Stimulated activated naive CD8-positive, alpha-beta T cell treated with anti-CD3 and anti-CD28 coated beads, Interleukin-15, Interleukin-2, amounts not matched to agents 100 U/mL and 50 U/mL, for 24 hours (primary cell): ENCODE data around the gene CUL7.
"Not testable (repeated sequence)": the region's sequence is repeated elsewhere in the genome, so short reads cannot be mapped to it uniquely, and the experiment has no call there.

Source experiments
- ATAC-seq: fragments of 150-1000 bp; cut with Tn5 transposase; one replicate; pipeline ENCODE4 v1.10.0; 2021
- DNase-seq: peaks from one replicate; pipeline ENCODE4 v3.0.0; 2021

The CUL7 gene

DNA sequence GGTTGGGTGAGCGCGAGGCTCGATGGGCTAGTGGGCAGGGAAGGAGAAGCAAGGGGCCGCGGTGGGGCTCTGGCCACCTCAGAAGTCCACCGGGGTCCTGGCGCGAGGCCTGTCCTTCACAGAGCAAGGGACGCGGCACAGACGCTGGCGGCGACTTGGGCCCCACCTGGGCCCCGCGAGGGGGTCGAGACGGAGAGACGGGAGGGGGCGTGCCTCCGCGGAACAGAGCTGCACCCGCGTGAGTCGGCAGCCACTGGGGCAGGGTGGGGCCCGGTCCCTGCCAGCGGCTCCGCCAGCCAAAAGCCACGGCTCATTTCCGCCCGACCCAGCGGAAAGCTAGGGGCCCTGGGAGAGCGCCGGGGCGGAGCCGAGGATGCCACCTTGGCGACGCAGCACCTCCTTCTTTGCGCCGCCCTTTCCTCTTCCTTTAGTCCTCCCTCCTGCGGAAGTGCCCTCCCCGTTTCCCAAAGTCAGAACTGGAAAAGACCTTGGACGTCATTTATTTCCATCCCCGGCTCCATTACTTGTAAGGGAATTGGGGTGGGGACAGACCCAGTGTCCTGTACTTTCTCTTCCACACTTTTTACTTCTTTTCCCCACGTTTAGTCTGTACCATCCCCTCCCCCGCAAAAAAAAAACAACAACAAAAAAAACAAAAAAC lies at the start of gene CUL7:
TSS of gene CUL7 (minus strand) at position 307 of the 661 bp plus-strand sequence. CDS start 1,063 bp downstream, outside the sequence.
- peak; percentile 98 for ATAC-seq
- peak; percentile 93 for DNase-seq

DNA sequence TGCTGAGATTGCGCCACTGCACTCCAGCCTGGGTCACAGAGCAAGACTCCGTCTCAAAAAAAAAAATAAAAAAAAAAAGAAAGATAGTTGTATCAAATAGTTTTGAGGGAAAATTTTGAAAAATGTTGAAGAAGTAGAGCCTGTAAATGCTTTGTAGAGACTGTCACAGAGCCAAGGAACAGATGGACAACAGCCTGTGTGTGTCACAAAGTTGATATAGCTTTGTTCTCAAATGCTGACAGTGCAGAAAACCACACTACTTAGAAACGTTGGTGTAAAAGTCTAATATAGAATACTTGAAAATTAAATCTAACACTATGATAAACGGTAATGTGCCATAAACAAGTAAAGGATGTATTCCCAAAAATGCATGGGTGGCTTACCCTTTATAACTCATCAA lies 47.8 kb upstream of the CUL7 start:
- DNase-seq (no peak), ATAC-seq (no peak)

DNA sequence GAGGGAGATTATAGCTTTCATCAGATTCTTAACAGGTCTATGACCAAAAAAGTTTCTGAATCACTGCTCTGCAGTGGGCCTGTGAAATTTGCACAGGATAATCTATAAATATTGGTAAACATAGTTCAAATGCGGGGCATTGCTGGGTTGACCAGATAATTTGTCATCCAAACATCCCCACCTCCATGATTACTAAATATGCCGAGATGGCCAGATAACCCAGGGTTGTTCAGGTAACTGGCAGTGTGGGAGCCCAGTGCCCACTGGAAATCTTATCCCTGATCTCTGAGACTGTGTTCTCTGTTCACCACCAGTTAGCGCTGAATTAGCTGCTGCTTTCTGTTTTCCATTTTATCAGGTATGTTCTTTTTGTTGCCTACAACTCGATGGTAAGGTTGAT lies 43.9 kb upstream of the CUL7 start:
- ATAC-seq (no peak), DNase-seq (no peak)

DNA sequence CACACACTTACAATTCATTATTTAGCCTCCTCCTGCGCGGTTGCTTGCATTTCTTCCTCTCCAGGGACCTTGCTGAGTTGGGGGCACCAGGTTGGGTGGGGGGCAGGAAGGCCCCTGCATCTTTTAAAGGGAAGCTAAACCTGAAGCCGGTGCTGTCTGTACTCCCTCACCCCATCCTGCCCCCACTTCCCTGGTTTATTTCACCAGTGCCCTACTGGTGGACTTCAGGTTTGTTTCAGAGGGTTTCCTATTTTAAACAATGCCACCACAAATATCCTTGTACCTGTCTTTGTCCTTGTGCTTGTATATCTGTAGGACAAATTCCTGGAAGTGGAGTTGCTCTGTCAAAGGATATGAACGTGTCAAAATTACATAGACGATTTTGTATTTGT lies 43.4 kb upstream of the CUL7 start:
- no peak for ATAC-seq
- no peak for DNase-seq

DNA sequence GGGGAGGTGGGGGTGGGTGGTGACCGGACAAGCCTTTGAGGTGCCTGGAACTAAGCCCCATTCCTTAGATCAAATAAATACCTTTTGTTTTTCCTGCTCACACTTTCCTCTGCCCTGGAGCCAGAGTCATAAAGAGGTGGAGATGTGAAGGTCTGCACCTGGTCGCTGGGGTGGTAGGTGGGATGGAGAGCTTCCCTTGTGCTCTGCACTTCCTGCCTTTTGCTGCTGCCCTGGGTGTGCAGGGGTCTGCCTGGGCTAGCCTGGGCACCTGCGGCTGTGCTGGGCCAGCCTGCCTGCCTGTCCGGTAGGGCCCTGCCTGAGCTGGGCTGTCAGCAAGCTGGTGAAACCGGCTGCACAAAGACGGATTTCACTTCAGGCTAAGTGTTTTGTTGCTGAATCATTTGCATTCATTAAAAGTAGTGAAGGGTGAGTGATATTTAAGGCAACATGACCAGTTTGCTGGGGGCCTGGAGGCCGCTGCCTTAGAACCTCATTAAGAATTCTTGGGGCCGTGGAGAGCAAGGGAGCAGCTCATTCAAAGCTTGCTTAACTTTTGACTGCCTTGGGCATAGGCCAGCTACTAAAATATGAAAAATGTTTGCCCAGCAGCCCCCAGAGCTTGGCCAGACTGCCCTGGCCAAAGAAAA lies 42.9 kb upstream of the CUL7 start:
- DNase-seq, result no peak
- ATAC-seq, result no peak

DNA sequence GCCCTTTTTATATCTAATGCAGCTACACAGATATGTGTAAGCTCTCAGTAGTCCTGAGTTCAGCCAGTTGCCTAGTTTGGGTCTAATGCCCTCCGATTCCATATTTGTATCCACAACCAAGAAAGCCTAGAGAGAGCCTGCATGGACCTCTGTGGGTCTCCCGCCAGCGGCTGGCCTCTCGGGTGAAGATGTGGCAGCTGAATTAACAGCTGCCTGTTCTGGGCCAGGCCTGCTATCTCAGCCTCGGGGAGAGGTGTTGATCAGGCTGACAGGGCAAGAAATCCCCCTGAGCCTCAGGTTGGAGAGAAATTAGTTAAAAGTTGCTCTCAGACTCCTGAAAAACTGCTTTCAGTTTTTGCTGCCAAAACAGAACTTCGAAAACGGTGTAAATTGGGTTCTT lies 42.3 kb upstream of the CUL7 start:
- DNase-seq (no peak), ATAC-seq (no peak)

DNA sequence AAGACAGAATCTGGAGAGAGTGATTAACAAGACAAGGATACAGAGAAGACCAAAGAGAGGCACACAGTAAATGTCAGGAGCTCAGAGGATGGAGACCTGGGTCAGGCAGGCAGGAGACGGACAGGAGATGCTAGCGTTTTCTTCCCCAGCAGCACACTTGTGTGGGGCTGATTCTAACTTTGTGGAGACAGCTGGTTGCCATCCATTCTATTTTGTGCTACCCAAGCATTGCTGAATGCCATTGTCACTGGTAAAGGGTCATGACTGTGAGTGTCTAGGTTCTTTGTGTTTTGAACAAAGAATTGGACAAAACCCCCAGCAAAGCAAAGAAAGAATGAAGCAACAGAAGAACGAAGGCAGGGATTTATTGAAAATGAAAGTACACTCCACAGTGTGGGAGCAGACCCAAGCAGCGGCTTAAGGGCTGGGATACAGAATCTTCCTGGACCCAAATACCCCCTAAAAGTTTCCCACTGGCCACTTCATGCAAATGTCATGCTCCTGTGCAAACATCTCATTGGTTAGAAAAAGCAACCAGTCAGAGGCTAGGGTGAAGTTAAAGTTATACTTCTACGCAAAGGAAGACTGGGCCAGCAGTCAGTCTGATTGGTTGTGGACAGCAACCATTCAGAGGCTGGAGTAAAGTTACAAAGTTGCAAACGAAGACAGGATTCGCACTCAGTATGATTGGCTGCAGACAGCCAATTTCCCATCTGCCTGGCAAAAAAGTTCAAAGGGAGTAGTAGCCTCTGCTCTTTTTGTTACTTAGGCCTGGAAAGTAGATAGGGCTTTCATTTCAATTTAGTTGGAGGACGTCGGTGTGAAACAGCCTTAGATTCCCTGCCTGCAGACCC lies 40.0 kb upstream of the CUL7 start:
- DNase-seq, result no peak
- no peak for ATAC-seq

DNA sequence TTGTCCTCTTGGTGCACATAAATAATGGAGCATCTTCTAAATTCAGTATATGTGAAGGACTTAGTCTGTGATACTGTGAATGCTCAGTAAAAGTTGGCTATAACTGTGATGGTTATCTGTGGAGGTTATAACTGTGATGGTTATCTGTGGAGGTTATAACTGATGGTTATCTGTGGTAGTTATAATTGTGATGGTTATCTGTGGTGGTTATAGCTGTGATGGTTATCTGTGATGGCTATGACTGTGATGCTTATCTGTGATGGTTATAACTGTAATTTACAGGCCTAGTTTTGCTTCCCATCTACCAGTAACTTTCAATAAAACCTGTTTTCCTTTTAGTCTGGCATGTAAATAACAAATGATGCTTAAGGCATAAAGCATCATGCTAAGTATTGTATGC lies 39.0 kb upstream of the CUL7 start:
- ATAC-seq (no peak), DNase-seq (no peak)

DNA sequence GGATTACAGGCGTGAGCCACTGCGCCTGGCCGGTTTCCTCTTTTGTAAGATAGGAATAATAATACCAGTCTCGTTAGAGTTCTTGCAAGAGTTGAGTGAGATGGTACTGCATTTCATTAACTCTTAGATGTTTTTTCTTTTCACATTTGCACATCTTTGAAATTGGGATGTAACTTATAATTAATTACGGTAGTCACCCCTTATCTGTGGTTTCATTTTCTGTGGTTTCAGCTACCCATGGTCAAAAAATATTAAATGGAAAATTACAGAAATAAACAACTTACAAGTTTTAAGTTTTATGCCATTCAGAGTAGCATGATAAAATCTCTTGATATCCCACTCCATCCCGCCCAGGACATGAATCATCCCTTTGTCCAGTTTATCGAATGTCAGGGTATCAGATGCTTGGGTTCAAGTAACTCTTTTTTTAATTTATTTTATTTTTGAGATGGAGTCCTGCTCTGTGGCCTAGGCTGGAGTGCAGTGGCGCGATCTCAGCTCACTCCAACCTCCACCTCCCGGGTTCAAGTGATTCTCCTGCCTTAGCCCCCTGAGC lies 37.9 kb upstream of the CUL7 start:
- DNase-seq, result no peak
- ATAC-seq, result no peak

DNA sequence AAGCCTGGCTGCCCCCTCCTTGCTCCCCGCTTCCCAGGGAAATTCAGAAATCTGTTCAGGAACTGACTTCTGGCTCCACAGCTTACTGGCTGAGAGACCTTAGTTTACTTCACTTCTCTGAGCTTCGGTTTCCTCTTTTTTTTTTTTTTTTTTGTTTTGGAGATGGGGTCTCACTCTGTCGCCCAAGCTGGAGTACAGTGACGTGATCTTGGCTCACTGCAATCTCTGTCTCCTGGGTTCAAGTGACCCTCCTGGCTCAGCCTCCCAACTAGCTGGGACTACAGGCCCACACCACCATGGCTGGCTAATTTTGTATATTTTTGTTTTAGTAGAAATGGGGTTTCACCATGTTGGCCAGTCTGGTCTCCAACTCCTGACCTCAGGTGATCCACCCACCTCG lies 37.4 kb upstream of the CUL7 start:
- ATAC-seq (no peak), DNase-seq (no peak)

DNA sequence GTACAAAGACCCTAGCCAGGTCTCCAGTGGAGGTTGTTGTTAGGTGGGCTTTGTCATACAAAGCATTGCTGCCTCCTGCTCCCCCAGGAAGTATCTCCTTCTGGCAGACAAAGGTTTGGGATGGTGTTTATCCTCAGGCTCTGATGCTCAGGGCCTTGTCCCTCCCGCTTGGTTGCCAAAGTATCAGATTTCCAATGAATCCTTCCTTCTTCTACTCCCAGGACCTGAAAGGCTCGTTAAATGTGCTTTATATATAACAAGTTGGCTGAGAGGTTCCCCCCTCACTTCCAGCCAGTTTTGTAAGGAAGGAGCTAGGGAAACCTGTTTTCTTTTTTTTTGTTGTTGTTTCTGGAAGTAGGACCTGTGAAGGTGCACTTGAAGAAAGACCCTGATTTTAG lies 36.9 kb upstream of the CUL7 start:
- no peak for ATAC-seq
- DNase-seq, result no peak

DNA sequence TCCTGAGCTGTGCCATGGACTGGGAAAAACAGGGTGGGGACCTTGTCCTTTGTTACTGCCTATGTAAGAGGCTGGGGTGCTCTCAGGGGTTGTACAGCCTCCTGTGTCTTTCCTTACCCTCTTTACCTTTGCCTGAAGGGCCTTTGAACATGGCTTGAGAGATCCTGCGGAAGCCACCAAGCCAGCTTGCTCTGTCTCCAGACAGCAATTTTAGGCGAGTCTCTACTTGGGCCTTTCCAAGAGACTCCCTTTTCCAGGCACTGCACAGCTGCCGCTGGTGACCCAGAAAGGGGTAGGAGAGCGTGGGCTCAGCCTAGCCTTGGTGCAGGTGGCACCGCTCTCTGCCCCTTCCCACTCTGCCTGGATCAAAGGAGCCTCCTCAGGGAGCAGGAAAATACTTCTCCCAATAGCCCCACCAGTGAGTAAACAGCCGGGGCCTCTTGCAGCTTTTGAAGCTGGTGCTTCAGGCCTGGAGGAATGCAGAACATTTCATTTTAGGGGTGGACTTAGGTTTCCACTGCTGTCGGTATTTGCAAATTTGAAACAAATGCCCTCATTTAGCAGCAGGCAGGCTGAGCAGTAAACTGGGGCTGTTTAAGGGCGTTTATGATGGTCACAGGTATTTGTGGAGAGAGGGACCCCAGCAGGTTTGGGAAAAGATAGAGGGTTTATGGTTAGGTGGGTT lies 36.4 kb upstream of the CUL7 start:
- ATAC-seq (no peak), DNase-seq (no peak)

DNA sequence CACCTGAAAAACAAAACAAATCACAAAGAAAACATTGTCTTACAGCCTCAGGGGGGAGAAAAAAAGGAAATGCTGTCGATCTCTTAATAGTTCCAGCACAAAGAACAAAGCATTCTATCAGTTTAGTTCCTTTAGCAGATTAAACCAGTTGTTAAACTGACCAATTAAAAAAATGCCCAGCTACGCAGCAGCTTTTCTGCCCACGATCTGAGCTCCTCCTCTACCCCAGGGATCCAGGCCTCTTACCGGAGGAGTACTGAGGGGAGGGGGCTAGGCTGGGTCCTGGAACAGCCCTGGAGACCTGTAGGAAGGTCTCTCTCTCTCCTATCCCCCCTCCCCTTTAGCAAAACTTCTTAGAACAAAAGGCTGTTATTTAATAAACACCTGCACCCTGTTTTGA lies 35.8 kb upstream of the CUL7 start:
- ATAC-seq, result no peak
- DNase-seq, result no peak

DNA sequence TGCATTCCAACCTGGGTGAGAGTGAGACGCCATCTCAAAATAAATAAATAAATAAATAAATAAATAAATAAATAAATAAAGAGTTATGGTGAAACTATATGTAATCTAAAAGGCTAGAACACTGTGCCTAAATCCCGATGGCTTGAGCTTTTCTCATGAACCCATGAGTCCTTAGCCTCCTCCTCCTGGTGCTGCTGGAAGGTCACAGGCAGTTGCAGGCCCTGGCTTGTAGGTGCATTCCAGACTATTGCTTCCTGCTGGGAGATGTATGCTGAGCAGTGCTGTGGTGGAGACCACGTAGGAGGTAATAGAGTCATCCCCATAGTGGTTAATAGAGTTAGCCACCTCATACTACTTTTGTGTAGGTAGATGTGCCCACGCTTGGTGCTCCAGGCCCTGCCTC lies 35.0 kb upstream of the CUL7 start:
- no peak for DNase-seq
- ATAC-seq, result no peak

DNA sequence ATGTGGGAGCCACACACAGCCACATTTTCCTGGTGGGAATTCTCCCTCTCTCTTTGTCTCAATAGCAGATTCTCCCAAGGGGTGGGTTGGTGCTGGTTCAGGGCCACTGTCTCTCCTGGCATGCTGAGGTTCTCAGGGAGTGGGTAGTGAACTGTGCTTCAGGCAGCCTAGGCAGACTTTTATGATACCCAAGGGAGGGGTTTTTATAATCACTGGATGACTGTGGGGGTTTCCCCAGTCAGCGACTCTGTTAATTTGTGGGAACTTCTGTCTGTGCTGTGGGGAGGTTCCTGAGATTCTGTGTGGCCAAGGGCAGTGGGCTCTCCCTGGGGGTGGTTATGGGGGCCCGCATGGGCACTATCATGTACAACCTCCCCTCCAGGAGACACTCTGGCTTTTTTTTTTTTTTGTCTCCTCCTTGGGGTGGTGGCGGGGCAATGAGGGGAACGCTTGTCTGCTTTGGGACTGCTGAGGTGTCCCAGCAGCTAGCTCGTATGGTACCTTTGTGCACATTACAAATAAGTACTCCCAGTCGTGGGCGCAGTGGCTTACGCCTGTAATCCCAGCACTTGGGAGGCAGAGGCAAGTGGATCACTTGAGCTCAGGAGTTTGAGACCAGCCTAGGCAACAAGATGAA lies 32.5 kb upstream of the CUL7 start:
- DNase-seq (peak; percentile 21), ATAC-seq (peak; percentile 93)

DNA sequence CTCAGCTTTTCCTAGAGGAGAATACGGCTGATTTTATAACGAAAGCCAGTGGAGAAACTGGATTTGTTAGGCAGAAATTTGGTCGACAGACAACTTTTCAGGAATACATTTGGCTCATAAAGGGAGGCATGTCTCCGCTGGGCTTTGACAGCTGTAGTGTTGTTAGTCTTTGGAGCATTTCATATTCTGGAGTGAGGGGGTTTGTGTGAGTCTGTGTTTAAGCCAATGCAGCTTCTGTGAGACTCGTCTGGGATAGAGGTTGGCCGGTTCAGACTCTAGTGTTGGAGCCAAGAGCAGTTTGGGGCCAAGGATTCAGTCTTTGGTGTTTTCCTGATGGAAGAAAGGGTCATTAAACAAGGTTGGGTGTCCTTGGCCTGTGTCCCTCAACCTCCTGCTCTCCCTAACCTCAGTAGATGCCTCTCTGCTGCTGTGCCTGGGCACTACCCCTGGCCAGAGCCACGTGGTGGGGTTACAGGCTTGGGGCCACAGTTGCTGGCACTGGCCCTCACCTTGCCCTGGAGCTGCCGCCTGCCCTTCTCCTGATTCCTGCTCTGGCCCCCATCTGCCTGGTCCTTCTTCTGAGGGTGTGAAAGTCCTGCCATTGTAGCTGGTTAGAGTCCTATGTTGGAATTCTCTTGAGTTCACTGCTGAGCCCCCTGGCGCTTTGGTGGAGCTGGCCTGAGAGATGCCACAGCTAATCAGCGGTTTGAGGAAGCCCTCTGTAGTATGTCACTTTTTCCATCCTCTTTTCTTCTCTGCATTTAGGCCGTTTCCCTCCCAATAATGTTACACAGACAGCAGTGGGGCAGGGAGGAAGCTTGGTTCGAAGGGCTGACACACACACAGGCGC lies 29.4 kb upstream of the CUL7 start:
- no peak for DNase-seq
- ATAC-seq, result no peak

DNA sequence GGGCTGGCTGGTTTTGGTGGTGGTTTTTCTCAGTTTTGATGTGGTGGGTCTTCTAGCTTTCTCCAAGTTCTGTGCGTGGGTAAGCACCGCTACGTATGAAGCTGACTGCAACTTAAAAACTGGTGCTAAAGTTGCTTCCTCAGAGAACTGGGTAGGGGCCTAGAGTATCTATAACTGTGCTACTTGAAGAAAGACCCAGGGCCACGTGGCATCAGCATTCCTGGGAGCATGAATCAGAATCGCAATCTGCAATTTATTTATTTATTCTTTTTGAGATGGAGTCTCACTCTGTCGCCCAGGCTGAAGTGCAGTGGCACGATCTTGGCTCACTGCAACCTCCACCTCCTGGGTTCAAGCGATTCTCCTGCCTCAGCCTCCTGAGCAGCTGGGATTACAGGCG lies 28.3 kb upstream of the CUL7 start:
- ATAC-seq, DNase-seq: not testable (repeated sequence)

DNA sequence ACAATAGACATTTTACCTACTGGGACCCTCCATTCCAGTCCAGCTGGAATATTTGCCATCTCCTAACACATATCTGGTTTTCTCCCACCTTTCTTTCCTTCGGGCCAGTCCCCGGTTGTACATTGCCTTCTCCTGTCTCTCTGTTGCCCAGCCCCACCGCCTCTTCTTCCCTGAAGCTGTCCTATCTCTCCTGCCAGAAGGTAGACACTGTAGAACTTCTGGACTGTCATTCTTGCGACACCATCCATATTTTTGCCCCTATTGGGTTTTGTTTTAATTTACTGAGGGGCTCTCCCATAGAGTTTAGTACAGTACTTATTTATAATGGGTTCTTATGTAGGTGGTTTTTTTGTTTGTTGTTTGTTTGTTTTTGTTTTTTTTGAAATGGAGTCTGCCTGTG lies 27.4 kb upstream of the CUL7 start:
- ATAC-seq (no peak), DNase-seq (no peak)

DNA sequence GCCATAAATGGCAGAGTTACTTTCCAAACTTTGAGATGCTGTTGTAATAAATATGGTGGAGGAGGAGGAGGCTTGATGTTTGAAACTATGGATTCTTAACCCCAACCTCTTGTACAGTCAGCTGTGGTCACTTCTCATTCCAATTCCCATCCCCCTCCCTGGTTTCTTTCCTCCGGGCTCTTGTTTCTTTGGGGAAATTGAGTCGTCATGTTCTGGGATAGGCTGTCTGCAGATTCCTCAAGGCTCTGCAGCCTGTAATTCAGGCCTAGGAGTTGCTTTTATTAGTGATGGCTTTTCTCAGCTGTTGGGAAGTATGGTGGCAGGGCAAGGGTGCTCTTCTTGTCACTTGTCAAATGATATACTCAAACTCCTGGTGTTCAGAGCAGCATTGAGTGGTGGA lies 25.0 kb upstream of the CUL7 start:
- no peak for DNase-seq
- ATAC-seq, result no peak

DNA sequence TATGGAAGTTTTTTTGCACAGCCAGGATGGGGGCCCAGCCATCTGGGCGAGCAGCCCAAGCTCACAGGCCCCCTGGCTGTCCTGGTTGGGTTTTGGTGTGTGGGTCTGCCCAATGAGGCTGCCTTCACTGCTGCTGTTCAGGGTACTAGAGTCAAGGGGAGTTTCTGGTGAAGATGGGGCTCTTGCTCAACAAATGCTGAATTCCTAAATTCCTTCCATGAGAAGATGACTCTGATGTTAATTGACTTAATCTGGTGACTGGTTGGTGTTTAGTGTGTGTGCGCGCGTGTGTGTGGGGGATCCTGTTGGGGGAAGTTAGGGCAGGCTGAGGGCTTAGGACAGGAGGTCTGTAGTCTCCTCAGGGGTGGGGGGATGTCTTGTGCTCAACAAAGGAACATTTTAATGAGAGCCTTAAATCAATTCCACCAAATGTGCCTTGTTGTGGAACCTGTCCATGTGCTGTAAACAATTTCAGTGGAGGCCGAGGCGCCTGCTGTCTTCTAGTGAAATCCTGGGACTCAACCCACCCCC lies 24.4 kb upstream of the CUL7 start:
- DNase-seq (no peak), ATAC-seq (no peak)

DNA sequence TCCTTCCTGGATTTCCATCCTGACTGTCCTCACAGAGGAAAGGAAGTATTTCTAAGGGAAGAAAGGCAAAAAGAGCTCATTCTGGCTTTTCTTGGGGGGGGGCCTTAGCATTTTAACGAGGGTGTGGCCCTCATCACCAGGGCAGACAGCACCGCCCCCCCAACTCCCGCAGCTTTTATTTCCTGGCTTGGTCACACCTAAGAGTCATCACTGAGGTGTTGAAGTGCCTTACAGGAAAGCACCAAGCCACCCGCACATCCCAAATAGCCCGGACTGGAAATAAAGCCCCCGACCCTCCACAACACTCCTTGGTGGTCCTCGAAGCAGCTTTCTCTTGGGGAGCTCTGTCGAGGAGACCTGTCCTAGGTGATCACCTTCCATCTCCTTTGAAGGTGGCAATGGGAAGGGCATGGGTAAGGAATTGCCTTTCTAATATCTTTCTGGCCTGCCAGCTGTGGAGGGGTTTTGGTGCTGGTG lies 23.7 kb upstream of the CUL7 start:
- ATAC-seq, result no peak
- no peak for DNase-seq
